Retinal pigment epithelial cell (primary cell): ENCODE data around the gene TMEM271.
A peak's percentile ranks its signal among the peaks of the same experiment; 100 is the strongest.

ENCODE experiments used
- DNase-seq: peaks from one replicate; pipeline ENCODE4 v3.0.0-alpha.2; 2010; ENCODE audit warnings: low read depth
- H3K4me3 ChIP-seq: 2 replicates; pipeline ENCODE4 v1.5.1; 2011; ENCODE audit warnings: mild to moderate bottlenecking, low read length, control low read depth, moderate library complexity
- CTCF ChIP-seq: conservative IDR thresholded peaks from 2 replicates; pipeline ENCODE4 v1.5.1; 2011; ENCODE audit warnings: low read depth, low read length, control low read depth, inconsistent platforms

TMEM271 gene

DNA sequence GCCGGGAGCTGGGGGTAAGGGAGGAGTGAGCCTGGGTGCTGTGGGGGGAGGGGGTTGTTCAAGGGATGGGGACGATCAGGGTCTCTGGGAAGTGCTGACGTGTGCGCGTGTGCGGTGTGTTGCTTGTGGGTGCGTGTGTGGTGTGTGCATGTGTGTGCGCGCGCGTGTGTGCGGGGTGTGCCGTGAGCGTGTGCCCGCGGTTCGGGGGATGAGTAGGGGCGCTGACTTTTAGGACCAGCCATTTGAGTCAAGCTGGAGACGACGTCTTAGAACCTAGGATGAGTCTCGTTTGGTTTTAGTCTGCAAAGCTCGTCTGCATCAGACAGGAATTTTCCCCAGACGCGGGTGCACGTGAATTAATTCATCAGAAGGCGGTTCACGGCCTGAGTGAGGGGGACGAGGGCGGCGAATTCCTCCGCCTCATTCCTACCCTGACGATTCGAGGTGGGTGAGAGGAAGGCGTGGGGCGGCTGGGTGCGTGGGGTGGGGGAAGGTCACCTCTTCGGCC is 950 bp upstream of the TMEM271 start:
- no peak for TF ChIP-seq CTCF
- no peak overlapping the region for H3K4me3 ChIP-seq

DNA sequence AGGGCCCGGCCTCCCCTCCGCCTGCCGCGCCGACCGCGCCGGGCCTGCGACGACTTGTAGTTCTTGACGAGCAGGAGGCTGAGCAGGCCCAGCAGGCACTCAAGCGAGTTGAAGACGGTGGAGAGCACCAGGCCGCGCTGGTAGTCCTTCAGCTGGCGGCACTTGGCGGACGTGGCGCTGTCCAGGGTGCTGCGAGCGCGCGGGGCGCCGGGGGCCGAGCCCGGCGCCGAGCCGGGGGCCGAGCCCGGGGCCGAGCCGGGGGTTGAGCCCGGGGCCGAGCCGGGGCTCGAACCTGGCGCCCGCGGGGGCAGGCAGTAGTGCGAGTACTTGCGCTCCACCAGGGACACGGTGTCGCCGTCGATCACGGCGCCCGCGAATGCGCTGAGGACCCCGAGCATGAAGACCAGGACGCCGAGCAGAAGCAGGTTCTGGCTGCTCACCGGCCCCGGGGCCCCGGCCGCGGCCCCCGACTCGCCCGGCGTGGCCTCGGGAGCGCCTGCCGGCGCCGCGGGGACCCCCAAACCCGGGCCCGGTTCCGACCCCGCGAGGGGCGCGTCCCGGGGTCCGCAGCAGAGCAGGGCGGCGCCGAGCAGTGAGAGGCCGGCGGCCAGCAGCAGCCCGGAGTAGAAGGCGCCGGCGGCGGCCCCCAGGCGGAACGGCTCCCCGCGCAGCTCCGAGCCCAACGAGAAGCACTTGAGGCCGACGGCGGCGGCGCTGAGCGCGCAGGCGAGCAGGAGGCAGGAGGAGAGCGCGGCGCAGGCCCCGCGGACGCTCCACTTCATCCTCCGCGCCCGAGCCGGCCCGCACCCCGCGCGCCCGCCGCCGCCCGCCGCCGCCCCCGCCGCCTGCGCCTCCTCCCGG is 584 bp downstream of the TMEM271 start:
- DNase-seq: peak; percentile 26
- no peak overlapping the region for H3K4me3 ChIP-seq
- no peak for TF ChIP-seq CTCF

More for the DNA sequence above, 950 bp upstream of the TMEM271 start:
- no peak for DNase-seq

DNA sequence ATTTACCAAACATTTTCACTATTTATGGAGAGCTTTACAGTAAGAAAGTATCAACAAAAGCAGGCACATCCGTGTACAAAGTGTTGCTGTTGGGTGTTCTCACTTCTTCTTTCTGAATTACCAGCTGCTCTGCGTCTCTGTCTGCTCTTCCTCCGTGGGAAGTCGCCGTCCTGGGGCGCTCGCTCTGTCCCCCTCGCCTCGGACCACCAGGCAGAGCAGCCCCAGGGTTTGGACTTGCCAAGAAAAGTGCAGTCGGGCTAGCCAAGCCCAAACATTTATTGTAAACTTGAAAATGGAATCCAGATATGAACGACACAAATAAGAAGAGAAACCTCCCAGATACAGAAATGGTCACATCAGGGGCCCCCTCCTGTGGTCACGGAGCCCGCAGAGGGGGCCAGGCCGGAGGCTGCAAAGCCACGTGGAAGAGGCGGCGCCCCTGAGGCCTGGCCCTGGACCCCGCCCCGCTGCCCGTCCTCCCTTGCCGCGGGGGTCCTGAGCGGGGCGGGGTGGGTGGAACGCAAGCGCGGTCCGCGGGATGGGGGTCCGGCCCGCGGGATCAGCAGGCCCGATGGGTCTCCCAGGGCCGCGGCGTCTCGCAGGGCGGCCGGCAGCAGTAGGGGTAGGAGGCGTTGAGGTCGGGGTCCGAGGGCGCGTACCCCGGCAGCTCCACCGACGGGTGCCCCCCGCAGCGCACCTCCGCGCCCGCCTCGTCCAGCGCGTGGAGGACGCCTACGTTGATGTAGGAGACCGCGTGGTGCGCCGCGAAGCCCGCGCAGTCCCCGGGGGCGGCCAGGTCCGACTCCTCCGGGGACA is 1.5 kb downstream of the TMEM271 start:
- TF ChIP-seq CTCF: no peak
- no peak for DNase-seq

DNA sequence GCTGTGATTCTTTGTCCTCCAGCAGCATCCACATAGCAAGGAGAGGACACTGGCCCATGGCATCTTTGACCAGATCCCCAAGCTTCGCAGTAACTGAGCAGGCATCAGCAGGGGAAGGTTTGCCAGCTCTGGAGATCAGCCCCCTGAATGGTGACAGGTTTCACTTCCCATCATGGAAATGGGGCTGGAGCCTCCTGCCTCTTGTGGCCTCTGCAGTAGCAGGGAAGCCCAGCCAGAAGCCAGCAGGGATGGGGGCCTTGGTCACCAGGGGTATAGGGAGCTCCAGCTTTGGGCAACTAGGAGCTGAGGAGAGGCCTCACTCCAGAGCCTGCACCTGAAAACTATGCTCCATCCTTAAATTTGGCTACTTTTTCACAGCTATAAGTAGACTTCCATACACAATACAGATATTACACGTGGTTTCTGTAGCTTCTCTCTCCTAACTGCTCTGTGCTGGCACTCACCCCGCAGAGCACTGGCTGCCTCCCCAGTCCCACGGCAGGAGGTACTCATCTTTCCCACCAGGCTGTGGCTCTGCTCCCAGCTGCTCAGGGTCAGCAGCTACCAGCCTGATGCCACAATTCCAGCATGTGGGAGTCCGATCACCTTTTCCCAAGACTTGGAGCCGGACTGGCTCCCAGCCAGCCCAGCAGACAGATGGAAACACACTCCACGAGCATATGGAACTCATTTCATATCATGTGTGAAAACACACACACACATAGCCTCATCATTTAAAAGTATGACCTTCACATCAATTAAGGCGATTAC is 2.8 kb downstream of the TMEM271 start:
- H3K4me3 ChIP-seq: no peak overlapping the region
- DNase-seq: no peak
- TF ChIP-seq CTCF: no peak

More for the DNA sequence above, 1.5 kb downstream of the TMEM271 start:
- no peak overlapping the region for H3K4me3 ChIP-seq

DNA sequence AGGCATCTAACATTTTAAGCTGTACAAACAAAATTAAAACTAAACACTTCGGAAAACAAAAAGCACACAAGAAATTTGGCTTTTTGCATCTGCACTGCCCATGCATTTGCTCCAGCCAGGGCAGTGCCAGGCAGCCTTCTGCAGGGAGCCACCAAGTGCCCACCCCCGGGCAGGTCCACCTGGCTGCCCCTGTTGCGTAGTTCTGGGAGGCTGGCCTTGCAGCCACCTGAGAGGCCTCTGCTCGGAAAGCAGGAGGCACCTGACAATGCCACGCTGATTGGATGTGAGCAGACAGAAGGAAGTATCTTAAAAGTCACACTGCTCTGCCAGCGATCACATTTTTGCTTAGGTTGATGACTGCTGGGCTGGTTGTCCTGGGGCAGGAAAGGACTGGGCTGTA is 3.5 kb downstream of the TMEM271 start:
- no peak overlapping the region for H3K4me3 ChIP-seq
- DNase-seq: no peak
- TF ChIP-seq CTCF: no peak

- no peak overlapping the region for H3K4me3 ChIP-seq
- no peak for DNase-seq
- no peak for TF ChIP-seq CTCF
These were observed 4.1 kb downstream of the TMEM271 start for GRCh38 chr4:571838-572572.
